Memory B cell (primary cell): Measurements from ENCODE around the gene C13orf46.

Source experiments
- ATAC-seq: fragments of 150-1000 bp; cut with Tn5 transposase; 2 replicates; pipeline ENCODE4 v1.10.0; 2021; ENCODE audit warnings: low read depth, mild to moderate bottlenecking, moderate library complexity
- DNase-seq, 2 donors: peaks; one replicate each; pipeline ENCODE4 v3.0.0; 2022; ENCODE audit warnings: low spot score in 2 of 2
- H3K27ac Mint-ChIP-seq: one replicate; pipeline ENCODE4 v1.8.0; 2022; ENCODE audit warnings: mild to moderate bottlenecking, moderate library complexity, mixed read lengths
- H3K27me3 Mint-ChIP-seq: one replicate; pipeline ENCODE4 v1.8.0; 2022; ENCODE audit warnings: mixed read lengths
- H3K36me3 Mint-ChIP-seq: one replicate; pipeline ENCODE4 v1.8.0; 2022; ENCODE audit warnings: mild to moderate bottlenecking, mixed read lengths
- H3K4me1 Mint-ChIP-seq: one replicate; pipeline ENCODE4 v1.8.0; 2022; ENCODE audit warnings: mixed read lengths
- H3K4me3 Mint-ChIP-seq: one replicate; pipeline ENCODE4 v1.8.0; 2022; ENCODE audit warnings: mild to moderate bottlenecking, moderate library complexity, mixed read lengths
- H3K9me3 Mint-ChIP-seq: one replicate; pipeline ENCODE4 v1.8.0; 2022; ENCODE audit warnings: mixed read lengths

Gene C13orf46

GRCh38 chr13:113965968-113966884 lies 7.7 kb downstream of the C13orf46 start:
- no peaks in the 10 kb centered on the region for H3K4me1 Mint-ChIP-seq
- H3K27ac Mint-ChIP-seq: no peak overlapping the region

GRCh38 chr13:113965383-113965874 lies 8.4 kb downstream of the C13orf46 start:
- H3K4me1 Mint-ChIP-seq: peaks cover under 1% of the 10 kb centered on the region
- no peak overlapping the region for H3K27ac Mint-ChIP-seq
- DNase-seq (no peak), ATAC-seq (no peak)
- H3K36me3 Mint-ChIP-seq: peaks cover 5% of the 10 kb centered on the region
- no peaks in the 10 kb centered on the region for H3K27me3 Mint-ChIP-seq
- no peak overlapping the region for H3K4me3 Mint-ChIP-seq
- H3K9me3 Mint-ChIP-seq: peaks cover under 1% of the 10 kb centered on the region

More at GRCh38 chr13:113965968-113966884, 7.7 kb downstream of the C13orf46 start:
- H3K4me3 Mint-ChIP-seq: no peak overlapping the region
- peaks cover 4% of the 10 kb centered on the region for H3K36me3 Mint-ChIP-seq
- ATAC-seq (no peak), DNase-seq (no peak)
- H3K27me3 Mint-ChIP-seq: no peaks in the 10 kb centered on the region
- no peaks in the 10 kb centered on the region for H3K9me3 Mint-ChIP-seq

- Mint-ChIP-seq H3K27me3 (no peaks in the 10 kb centered on the region), H3K4me3 (no peak overlapping the region), H3K9me3 (peaks cover 2% of the 10 kb centered on the region), H3K36me3 (peaks cover 6% of the 10 kb centered on the region), H3K27ac (no peak overlapping the region), H3K4me1 (peaks cover 2% of the 10 kb centered on the region)
- DNase-seq (no peak), ATAC-seq (no peak)
These were observed 9.5 kb downstream of the C13orf46 start for GRCh38 chr13:113964251-113964995.

GRCh38 chr13:113963376-113963775 lies 10.5 kb downstream of the C13orf46 start:
- no peak overlapping the region for H3K27ac Mint-ChIP-seq
- no peak for ATAC-seq
- H3K36me3 Mint-ChIP-seq: peaks cover 11% of the 10 kb centered on the region
- H3K4me3 Mint-ChIP-seq: no peak overlapping the region
- peaks cover 2% of the 10 kb centered on the region for H3K4me1 Mint-ChIP-seq
- no peaks in the 10 kb centered on the region for H3K27me3 Mint-ChIP-seq
- no peak for DNase-seq
- peaks cover 6% of the 10 kb centered on the region for H3K9me3 Mint-ChIP-seq

- H3K27ac Mint-ChIP-seq: no peak overlapping the region
- no peaks in the 10 kb centered on the region for H3K27me3 Mint-ChIP-seq
- H3K4me1 Mint-ChIP-seq: peaks cover 2% of the 10 kb centered on the region
- no peak overlapping the region for H3K4me3 Mint-ChIP-seq
- peaks cover 6% of the 10 kb centered on the region for H3K9me3 Mint-ChIP-seq
- no peak for ATAC-seq
- H3K36me3 Mint-ChIP-seq: peaks cover 11% of the 10 kb centered on the region
- no peak for DNase-seq
These were observed 10.9 kb downstream of the C13orf46 start for GRCh38 chr13:113962975-113963374.

- no peak for DNase-seq
- Mint-ChIP-seq H3K27ac (no peak overlapping the region), H3K4me1 (peaks cover 2% of the 10 kb centered on the region), H3K9me3 (peaks cover 6% of the 10 kb centered on the region), H3K36me3 (peaks cover 14% of the 10 kb centered on the region), H3K4me3 (no peak overlapping the region), H3K27me3 (no peaks in the 10 kb centered on the region)
- ATAC-seq: no peak
These were observed 11.5 kb downstream of the C13orf46 start for GRCh38 chr13:113962386-113962785.

- H3K4me1 Mint-ChIP-seq: peaks cover 6% of the 10 kb centered on the region
- DNase-seq (no peak), ATAC-seq (no peak)
- no peak overlapping the region for H3K27ac Mint-ChIP-seq
- H3K9me3 Mint-ChIP-seq: peaks cover 14% of the 10 kb centered on the region
- peaks cover 24% of the 10 kb centered on the region for H3K36me3 Mint-ChIP-seq
- no peaks in the 10 kb centered on the region for H3K27me3 Mint-ChIP-seq
- no peak overlapping the region for H3K4me3 Mint-ChIP-seq
These were observed 13.5 kb downstream of the C13orf46 start for GRCh38 chr13:113960276-113960948.

- ATAC-seq (no peak), DNase-seq (no peak)
- H3K27ac Mint-ChIP-seq: no peak overlapping the region
- H3K36me3 Mint-ChIP-seq: peaks cover 33% of the 10 kb centered on the region
- peaks cover 6% of the 10 kb centered on the region for H3K4me1 Mint-ChIP-seq
- peaks cover 14% of the 10 kb centered on the region for H3K9me3 Mint-ChIP-seq
- H3K4me3 Mint-ChIP-seq: no peak overlapping the region
- H3K27me3 Mint-ChIP-seq: no peaks in the 10 kb centered on the region
These were observed 14.7 kb downstream of the C13orf46 start for GRCh38 chr13:113959198-113959597.

- ATAC-seq: no peak
- no peak overlapping the region for H3K4me3 Mint-ChIP-seq
- peaks cover 14% of the 10 kb centered on the region for H3K9me3 Mint-ChIP-seq
- DNase-seq: no peak
- peaks cover 6% of the 10 kb centered on the region for H3K4me1 Mint-ChIP-seq
- H3K27ac Mint-ChIP-seq: no peak overlapping the region
- H3K27me3 Mint-ChIP-seq: no peaks in the 10 kb centered on the region
- H3K36me3 Mint-ChIP-seq: peaks cover 33% of the 10 kb centered on the region
These were observed 15.5 kb downstream of the C13orf46 start for GRCh38 chr13:113958373-113958772.

GRCh38 chr13:113956571-113956970 lies 17.3 kb downstream of the C13orf46 start:
- DNase-seq (no peak), ATAC-seq (no peak)
- Mint-ChIP-seq H3K9me3 (peaks cover 14% of the 10 kb centered on the region), H3K4me3 (no peak overlapping the region), H3K36me3 (peaks cover 29% of the 10 kb centered on the region), H3K27ac (no peak overlapping the region), H3K27me3 (no peaks in the 10 kb centered on the region), H3K4me1 (peaks cover 6% of the 10 kb centered on the region)

GRCh38 chr13:113955691-113956090 lies 18.2 kb downstream of the C13orf46 start:
- Mint-ChIP-seq H3K27ac (peak overlapping the region; percentile 72), H3K4me3 (no peak overlapping the region), H3K4me1 (peaks cover 6% of the 10 kb centered on the region), H3K36me3 (peaks cover 29% of the 10 kb centered on the region), H3K9me3 (peaks cover 14% of the 10 kb centered on the region), H3K27me3 (no peaks in the 10 kb centered on the region)
- DNase-seq (no peak), ATAC-seq (no peak)

GRCh38 chr13:113955235-113955634 lies 18.6 kb downstream of the C13orf46 start:
- DNase-seq: no peak
- Mint-ChIP-seq H3K9me3 (peaks cover 12% of the 10 kb centered on the region), H3K36me3 (peaks cover 26% of the 10 kb centered on the region), H3K27ac (peak overlapping the region; percentile 72), H3K27me3 (no peaks in the 10 kb centered on the region), H3K4me1 (peaks cover 6% of the 10 kb centered on the region), H3K4me3 (no peak overlapping the region)
- no peak for ATAC-seq

GRCh38 chr13:113954046-113954835 lies 19.6 kb downstream of the C13orf46 start:
- Mint-ChIP-seq H3K27ac (no peak overlapping the region), H3K4me3 (no peak overlapping the region), H3K27me3 (no peaks in the 10 kb centered on the region), H3K9me3 (peaks cover 11% of the 10 kb centered on the region), H3K36me3 (peaks cover 25% of the 10 kb centered on the region), H3K4me1 (peaks cover 6% of the 10 kb centered on the region)
- ATAC-seq (no peak), DNase-seq (no peak)
